ENCODE data around the gene TMEM219.
A peak's percentile ranks its signal among the peaks of the same experiment; 100 is the strongest.

The TMEM219 gene

GRCh38 chr16:29961479-29962343 lies at the start of gene TMEM219:
Gene TMEM219, plus strand, starts transcription at chr16:29962079. Its CDS starts 1,065 bp downstream, at chr16:29963144.
- Histone ChIP-seq H3K27ac (ENCODE audit: low read length) (no peak within 1 kb of the TSS), H3K27me3 (ENCODE audit: control insufficient read depth, insufficient read depth, low read length) (no peaks in the 10 kb centered on the region)
- WGBS (ENCODE audit: insufficient coverage, insufficient read length), result no CpG with 5 or more reads among the region's 75 CpGs

GRCh38 chr16:29912087-29912486 lies 49.8 kb upstream of the TMEM219 start:
- H3K27ac ChIP-seq (ENCODE audit: low read length), result no peak overlapping the region
- no peaks in the 10 kb centered on the region for H3K36me3 ChIP-seq (ENCODE audit: control insufficient read depth, insufficient read depth, low read length)
- no CpG with 5 or more reads among the region's 11 CpGs for WGBS (ENCODE audit: insufficient coverage, insufficient read length)
- no peak for DNase-seq (ENCODE audit: low read depth, low spot score)
- no peak overlapping the region for H3K4me3 ChIP-seq (ENCODE audit: low read length)
- no peaks in the 10 kb centered on the region for H3K27me3 ChIP-seq (ENCODE audit: control insufficient read depth, insufficient read depth, low read length)
- H3K4me1 ChIP-seq (ENCODE audit: control insufficient read depth, insufficient read depth, low read length), result no peaks in the 10 kb centered on the region
- H3K9me3 ChIP-seq (ENCODE audit: control insufficient read depth, insufficient read depth, low read length), result no peaks in the 10 kb centered on the region

More at GRCh38 chr16:29961479-29962343, at the start of gene TMEM219:
- peak within 1 kb of the TSS; percentile 62 for H3K4me3 ChIP-seq (ENCODE audit: low read length)
- H3K36me3 ChIP-seq (ENCODE audit: control insufficient read depth, insufficient read depth, low read length), result no peaks in the 10 kb centered on the region
- DNase-seq (ENCODE audit: low read depth, low spot score), result peak; percentile 70
- H3K4me1 ChIP-seq (ENCODE audit: control insufficient read depth, insufficient read depth, low read length), result peaks cover 3% of the 10 kb centered on the region; the same call in 1 of the 2 replicates
- no peaks in the 10 kb centered on the region for H3K9me3 ChIP-seq (ENCODE audit: control insufficient read depth, insufficient read depth, low read length)

- no peaks in the 10 kb centered on the region for H3K36me3 ChIP-seq (ENCODE audit: control insufficient read depth, insufficient read depth, low read length)
- H3K27me3 ChIP-seq (ENCODE audit: control insufficient read depth, insufficient read depth, low read length), result no peaks in the 10 kb centered on the region
- no CpG with 5 or more reads among the region's 8 CpGs for WGBS (ENCODE audit: insufficient coverage, insufficient read length)
- H3K4me1 ChIP-seq (ENCODE audit: control insufficient read depth, insufficient read depth, low read length), result no peaks in the 10 kb centered on the region
- no peak overlapping the region for H3K27ac ChIP-seq (ENCODE audit: low read length)
- H3K4me3 ChIP-seq (ENCODE audit: low read length), result no peak overlapping the region
- DNase-seq (ENCODE audit: low read depth, low spot score), result no peak
- H3K9me3 ChIP-seq (ENCODE audit: control insufficient read depth, insufficient read depth, low read length), result no peaks in the 10 kb centered on the region
Measured at GRCh38 chr16:29913514-29913913, 48.4 kb upstream of the TMEM219 start.

- DNase-seq (ENCODE audit: low read depth, low spot score), result no peak
- H3K4me1 ChIP-seq (ENCODE audit: control insufficient read depth, insufficient read depth, low read length), result no peaks in the 10 kb centered on the region
- no peaks in the 10 kb centered on the region for H3K27me3 ChIP-seq (ENCODE audit: control insufficient read depth, insufficient read depth, low read length)
- no peaks in the 10 kb centered on the region for H3K9me3 ChIP-seq (ENCODE audit: control insufficient read depth, insufficient read depth, low read length)
- no peaks in the 10 kb centered on the region for H3K36me3 ChIP-seq (ENCODE audit: control insufficient read depth, insufficient read depth, low read length)
- H3K4me3 ChIP-seq (ENCODE audit: low read length), result no peak overlapping the region
- WGBS (ENCODE audit: insufficient coverage, insufficient read length), result no CpG with 5 or more reads among the region's 6 CpGs
- H3K27ac ChIP-seq (ENCODE audit: low read length), result no peak overlapping the region
Measured at GRCh38 chr16:29915590-29916247, 46.2 kb upstream of the TMEM219 start.

GRCh38 chr16:29916979-29917378 lies 44.9 kb upstream of the TMEM219 start:
- H3K36me3 ChIP-seq (ENCODE audit: control insufficient read depth, insufficient read depth, low read length), result no peaks in the 10 kb centered on the region
- no peak overlapping the region for H3K27ac ChIP-seq (ENCODE audit: low read length)
- no peak for DNase-seq (ENCODE audit: low read depth, low spot score)
- H3K4me3 ChIP-seq (ENCODE audit: low read length), result no peak overlapping the region
- H3K4me1 ChIP-seq (ENCODE audit: control insufficient read depth, insufficient read depth, low read length), result no peaks in the 10 kb centered on the region
- WGBS (ENCODE audit: insufficient coverage, insufficient read length), result no CpG with 5 or more reads among the region's 1 CpG
- no peaks in the 10 kb centered on the region for H3K27me3 ChIP-seq (ENCODE audit: control insufficient read depth, insufficient read depth, low read length)
- no peaks in the 10 kb centered on the region for H3K9me3 ChIP-seq (ENCODE audit: control insufficient read depth, insufficient read depth, low read length)

- no peaks in the 10 kb centered on the region for H3K27me3 ChIP-seq (ENCODE audit: control insufficient read depth, insufficient read depth, low read length)
- WGBS (ENCODE audit: insufficient coverage, insufficient read length), result no CpG with 5 or more reads among the region's 6 CpGs
- H3K4me1 ChIP-seq (ENCODE audit: control insufficient read depth, insufficient read depth, low read length), result no peaks in the 10 kb centered on the region
- H3K27ac ChIP-seq (ENCODE audit: low read length), result no peak overlapping the region
- H3K4me3 ChIP-seq (ENCODE audit: low read length), result no peak overlapping the region
- DNase-seq (ENCODE audit: low read depth, low spot score), result no peak
- H3K9me3 ChIP-seq (ENCODE audit: control insufficient read depth, insufficient read depth, low read length), result no peaks in the 10 kb centered on the region
- 0 out of 2 replicates have a peak, but pooled peaks cover 3% of the 10 kb centered on the region for H3K36me3 ChIP-seq (ENCODE audit: control insufficient read depth, insufficient read depth, low read length)
Measured at GRCh38 chr16:29920288-29921033, 41.4 kb upstream of the TMEM219 start.

- no peak overlapping the region for H3K27ac ChIP-seq (ENCODE audit: low read length)
- no peaks in the 10 kb centered on the region for H3K9me3 ChIP-seq (ENCODE audit: control insufficient read depth, insufficient read depth, low read length)
- H3K36me3 ChIP-seq (ENCODE audit: control insufficient read depth, insufficient read depth, low read length), result 0 out of 2 replicates have a peak, but pooled peaks cover 3% of the 10 kb centered on the region
- DNase-seq (ENCODE audit: low read depth, low spot score), result no peak
- H3K27me3 ChIP-seq (ENCODE audit: control insufficient read depth, insufficient read depth, low read length), result no peaks in the 10 kb centered on the region
- H3K4me1 ChIP-seq (ENCODE audit: control insufficient read depth, insufficient read depth, low read length), result no peaks in the 10 kb centered on the region
- H3K4me3 ChIP-seq (ENCODE audit: low read length), result no peak overlapping the region
- no CpG with 5 or more reads among the region's 3 CpGs for WGBS (ENCODE audit: insufficient coverage, insufficient read length)
Measured at GRCh38 chr16:29921034-29921385, 40.9 kb upstream of the TMEM219 start.

GRCh38 chr16:29922326-29922725 lies 39.6 kb upstream of the TMEM219 start:
- DNase-seq (ENCODE audit: low read depth, low spot score), result no peak
- H3K27ac ChIP-seq (ENCODE audit: low read length), result no peak overlapping the region

GRCh38 chr16:29922986-29923501 lies 38.8 kb upstream of the TMEM219 start:
- Histone ChIP-seq H3K9me3 (ENCODE audit: control insufficient read depth, insufficient read depth, low read length) (no peaks in the 10 kb centered on the region), H3K36me3 (ENCODE audit: control insufficient read depth, insufficient read depth, low read length) (0 out of 2 replicates have a peak, but pooled peaks cover 3% of the 10 kb centered on the region), H3K27me3 (ENCODE audit: control insufficient read depth, insufficient read depth, low read length) (no peaks in the 10 kb centered on the region), H3K27ac (ENCODE audit: low read length) (no peak overlapping the region), H3K4me1 (ENCODE audit: control insufficient read depth, insufficient read depth, low read length) (no peaks in the 10 kb centered on the region), H3K4me3 (ENCODE audit: low read length) (no peak overlapping the region)
- no peak for DNase-seq (ENCODE audit: low read depth, low spot score)
- WGBS (ENCODE audit: insufficient coverage, insufficient read length), result no CpG with 5 or more reads among the region's 12 CpGs

More at GRCh38 chr16:29922326-29922725, 39.6 kb upstream of the TMEM219 start:
- Histone ChIP-seq H3K4me3 (ENCODE audit: low read length) (no peak overlapping the region), H3K4me1 (ENCODE audit: control insufficient read depth, insufficient read depth, low read length) (no peaks in the 10 kb centered on the region), H3K36me3 (ENCODE audit: control insufficient read depth, insufficient read depth, low read length) (0 out of 2 replicates have a peak, but pooled peaks cover 3% of the 10 kb centered on the region), H3K9me3 (ENCODE audit: control insufficient read depth, insufficient read depth, low read length) (no peaks in the 10 kb centered on the region), H3K27me3 (ENCODE audit: control insufficient read depth, insufficient read depth, low read length) (no peaks in the 10 kb centered on the region)
- no CpG with 5 or more reads among the region's 2 CpGs for WGBS (ENCODE audit: insufficient coverage, insufficient read length)
